ENCODE measurements around the gene TRDMT1. TPM values are rescaled to one million over a fixed set of nuclear protein-coding genes. Genes with fewer than 3 reads are reported as not detected.
A peak's percentile ranks its signal among the peaks of the same experiment; 100 is the strongest.
"Not testable (repeated sequence)": the region's sequence is repeated elsewhere in the genome, so short reads cannot be mapped to it uniquely, and the experiment has no call there.

TRDMT1 gene
- total RNA-seq, 1 donor from 2014 or later = 35.6 TPM

DNA sequence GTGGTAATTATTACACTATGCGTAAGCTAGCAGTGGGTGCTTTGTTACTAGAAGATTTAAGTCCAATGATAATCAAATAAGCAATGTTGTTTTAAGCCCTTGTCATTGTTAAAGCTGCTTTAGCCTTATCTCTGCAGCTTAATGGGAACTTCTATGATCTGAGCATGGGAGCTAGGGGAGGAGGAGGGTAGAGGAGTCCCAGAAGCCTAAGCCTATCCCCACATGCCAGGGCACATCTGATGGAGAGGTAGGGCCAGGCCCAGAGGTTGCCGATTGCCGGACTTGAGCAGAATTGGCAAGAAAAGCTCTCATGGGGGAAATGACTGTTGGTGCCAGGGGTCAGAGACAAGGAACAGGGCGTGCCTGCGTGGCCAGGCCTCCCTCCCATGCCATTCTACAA lies 85.3 kb downstream of the TRDMT1 start:
- Mint-ChIP-seq H3K4me3 (no peak overlapping the region), H3K27ac (no peak overlapping the region), H3K36me3 (peaks cover 3% of the 10 kb centered on the region), H3K4me1 (peaks cover 14% of the 10 kb centered on the region), H3K27me3 (ENCODE audit: insufficient read depth, low read depth) (peaks cover 5% of the 10 kb centered on the region), H3K9me3 (no peaks in the 10 kb centered on the region)
- H3K9me3 ChIP-seq (ENCODE audit: low read depth) = no peaks in the 10 kb centered on the region
- H3K36me3 ChIP-seq = no peaks in the 10 kb centered on the region
- DNase-seq (ENCODE audit: low spot score) = no peak
- H3F3A ChIP-seq (ENCODE audit: low read depth) = no peaks in the 10 kb centered on the region
- no peak overlapping the region for H3K4me3 ChIP-seq
- H3K27me3 ChIP-seq = no peaks in the 10 kb centered on the region
- H3K4me2 ChIP-seq = no peak overlapping the region
- H3K4me1 ChIP-seq = peaks cover 4% of the 10 kb centered on the region
- no peaks in the 10 kb centered on the region for H4K20me1 ChIP-seq (ENCODE audit: low read depth)
- H3K79me2 ChIP-seq (ENCODE audit: low read depth) = no peaks in the 10 kb centered on the region
- no peak overlapping the region for H3K27ac ChIP-seq
- no peak overlapping the region for H2AFZ ChIP-seq (replicated peaks)
- no peak overlapping the region for H3K9ac ChIP-seq
- no peak for TF ChIP-seq EZH2 (IDR thresholded peaks at IDR 0.05)
- TF ChIP-seq, protein P1, sequence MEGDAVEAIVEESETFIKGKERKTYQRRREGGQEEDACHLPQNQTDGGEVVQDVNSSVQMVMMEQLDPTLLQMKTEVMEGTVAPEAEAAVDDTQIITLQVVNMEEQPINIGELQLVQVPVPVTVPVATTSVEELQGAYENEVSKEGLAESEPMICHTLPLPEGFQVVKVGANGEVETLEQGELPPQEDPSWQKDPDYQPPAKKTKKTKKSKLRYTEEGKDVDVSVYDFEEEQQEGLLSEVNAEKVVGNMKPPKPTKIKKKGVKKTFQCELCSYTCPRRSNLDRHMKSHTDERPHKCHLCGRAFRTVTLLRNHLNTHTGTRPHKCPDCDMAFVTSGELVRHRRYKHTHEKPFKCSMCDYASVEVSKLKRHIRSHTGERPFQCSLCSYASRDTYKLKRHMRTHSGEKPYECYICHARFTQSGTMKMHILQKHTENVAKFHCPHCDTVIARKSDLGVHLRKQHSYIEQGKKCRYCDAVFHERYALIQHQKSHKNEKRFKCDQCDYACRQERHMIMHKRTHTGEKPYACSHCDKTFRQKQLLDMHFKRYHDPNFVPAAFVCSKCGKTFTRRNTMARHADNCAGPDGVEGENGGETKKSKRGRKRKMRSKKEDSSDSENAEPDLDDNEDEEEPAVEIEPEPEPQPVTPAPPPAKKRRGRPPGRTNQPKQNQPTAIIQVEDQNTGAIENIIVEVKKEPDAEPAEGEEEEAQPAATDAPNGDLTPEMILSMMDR (IDR thresholded peaks at IDR 0.05) = no peak
- TF ChIP-seq EZH2phosphoT487 (IDR thresholded peaks at IDR 0.05) = no peak

DNA sequence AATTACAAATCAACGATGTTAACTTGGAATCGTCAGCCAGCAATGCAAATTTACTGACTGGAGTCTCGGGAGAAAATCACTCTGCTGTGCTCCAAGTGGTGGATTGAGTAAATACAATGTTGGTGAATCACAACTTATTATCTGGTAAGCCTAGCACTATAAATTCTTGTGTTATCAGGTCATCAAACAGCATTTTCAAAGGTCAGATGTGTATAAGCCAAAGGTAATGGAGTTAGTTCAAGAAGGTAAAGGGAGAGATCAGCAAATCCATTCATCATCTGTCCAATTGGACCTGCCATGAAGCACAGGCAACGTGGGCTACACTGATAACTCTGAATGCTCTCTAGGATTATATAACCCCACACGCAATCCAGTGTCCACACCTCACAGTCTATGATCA lies 85.8 kb downstream of the TRDMT1 start:
- Histone ChIP-seq H3K36me3 (no peaks in the 10 kb centered on the region), H3K79me2 (ENCODE audit: low read depth) (no peaks in the 10 kb centered on the region), H3K4me1 (peaks cover 4% of the 10 kb centered on the region), H3K4me3 (no peak overlapping the region), H3K4me2 (no peak overlapping the region), H3K27me3 (no peaks in the 10 kb centered on the region), H3K27ac (no peak overlapping the region), H2AFZ (replicated peaks) (no peak overlapping the region), H3K9me3 (ENCODE audit: low read depth) (no peaks in the 10 kb centered on the region), H4K20me1 (ENCODE audit: low read depth) (no peaks in the 10 kb centered on the region), H3F3A (ENCODE audit: low read depth) (no peaks in the 10 kb centered on the region), H3K9ac (no peak overlapping the region)
- Mint-ChIP-seq H3K9me3 (no peaks in the 10 kb centered on the region), H3K27me3 (ENCODE audit: insufficient read depth, low read depth) (peaks cover 5% of the 10 kb centered on the region), H3K27ac (no peak overlapping the region), H3K4me1 (peaks cover 13% of the 10 kb centered on the region), H3K4me3 (no peak overlapping the region), H3K36me3 (peaks cover 3% of the 10 kb centered on the region)
- DNase-seq (ENCODE audit: low spot score) = no peak
- TF ChIP-seq EZH2 (IDR thresholded peaks at IDR 0.05) = no peak
- TF ChIP-seq, protein P1 (IDR thresholded peaks at IDR 0.05) = no peak
- no peak for TF ChIP-seq EZH2phosphoT487 (IDR thresholded peaks at IDR 0.05)

DNA sequence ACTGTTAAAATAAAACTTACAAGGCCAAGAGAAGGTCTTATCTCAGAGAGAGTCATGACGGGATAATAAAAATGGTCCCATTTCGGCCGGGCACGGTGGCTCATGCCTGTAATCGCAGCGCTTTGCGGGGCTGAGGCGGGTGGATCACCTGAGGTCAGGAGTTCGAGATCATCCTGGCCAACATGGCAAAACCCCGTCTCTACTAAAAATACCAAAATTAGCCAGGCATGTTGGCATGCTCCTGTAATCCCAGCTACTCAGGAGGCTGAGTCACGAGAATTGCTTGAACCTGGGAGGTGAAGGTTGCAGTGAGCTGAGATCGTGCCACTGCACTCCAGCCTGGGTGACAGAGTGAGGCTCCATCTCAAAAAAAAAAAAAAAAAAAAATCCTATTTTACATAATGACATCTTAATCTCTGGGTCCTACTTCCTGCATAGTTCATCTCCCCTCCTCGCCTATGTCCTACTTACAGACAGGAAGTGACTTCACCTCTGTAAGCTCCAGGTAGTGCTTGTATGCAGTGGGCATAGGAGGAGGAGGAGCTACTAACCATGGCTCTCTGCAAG lies 86.5 kb downstream of the TRDMT1 start:
- not testable (repeated sequence) for H3K4me1 ChIP-seq; H3K9me3 Mint-ChIP-seq; H3K9ac ChIP-seq; H3K4me3 Mint-ChIP-seq; H2AFZ ChIP-seq (replicated peaks); H3K27ac ChIP-seq; H3K9me3 ChIP-seq (ENCODE audit: low read depth); H3K36me3 Mint-ChIP-seq; H3F3A ChIP-seq (ENCODE audit: low read depth); H3K4me2 ChIP-seq; H3K36me3 ChIP-seq; DNase-seq (ENCODE audit: low spot score); H3K27me3 Mint-ChIP-seq (ENCODE audit: insufficient read depth, low read depth); H3K79me2 ChIP-seq (ENCODE audit: low read depth); H4K20me1 ChIP-seq (ENCODE audit: low read depth); H3K27me3 ChIP-seq; H3K4me3 ChIP-seq
- Mint-ChIP-seq H3K27ac (peak overlapping the region; percentile 17), H3K4me1 (peaks cover 10% of the 10 kb centered on the region)

DNA sequence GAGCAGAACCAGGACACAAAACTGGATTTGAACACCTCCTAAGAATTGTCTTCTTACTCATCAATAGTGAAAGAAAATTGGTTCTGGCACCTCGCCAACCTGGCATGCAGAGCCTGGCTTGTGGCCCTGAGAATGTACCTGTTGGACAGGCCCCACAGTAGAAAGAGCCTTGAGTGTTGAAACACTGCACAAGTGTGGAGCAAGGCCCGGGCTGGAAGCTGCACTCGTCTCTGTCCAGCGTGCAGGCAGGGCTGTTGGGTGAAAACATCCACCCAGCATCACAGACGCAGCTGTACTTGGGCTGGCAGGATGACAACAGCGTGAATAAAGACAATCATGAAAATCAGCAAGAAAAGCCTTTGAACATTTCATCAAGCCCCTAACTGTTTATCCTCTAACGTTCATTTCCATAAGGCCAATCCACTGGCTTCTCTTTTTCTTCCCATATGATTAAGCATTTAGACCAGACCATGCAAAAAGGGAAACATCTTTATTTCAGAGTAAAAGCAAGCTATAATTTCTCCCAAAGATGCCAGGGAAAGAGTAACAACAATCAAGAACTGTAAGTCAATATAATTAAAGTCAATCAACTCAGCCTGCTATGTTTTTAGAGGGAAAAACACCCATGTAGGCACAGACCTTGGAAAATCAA lies 87.5 kb downstream of the TRDMT1 start:
- Histone ChIP-seq H3K9me3 (ENCODE audit: low read depth) (no peaks in the 10 kb centered on the region), H3K4me2 (no peak overlapping the region), H3K4me3 (no peak overlapping the region), H3K79me2 (ENCODE audit: low read depth) (no peaks in the 10 kb centered on the region), H3K36me3 (no peaks in the 10 kb centered on the region), H3K4me1 (no peaks in the 10 kb centered on the region), H3K27ac (no peak overlapping the region), H4K20me1 (ENCODE audit: low read depth) (no peaks in the 10 kb centered on the region), H3F3A (ENCODE audit: low read depth) (no peaks in the 10 kb centered on the region), H3K27me3 (no peaks in the 10 kb centered on the region), H2AFZ (replicated peaks) (no peak overlapping the region), H3K9ac (no peak overlapping the region)
- H3K27ac Mint-ChIP-seq = peak overlapping the region; percentile 78
- no peak for DNase-seq (ENCODE audit: low spot score)
- H3K36me3 Mint-ChIP-seq = peaks cover 4% of the 10 kb centered on the region
- no peak for TF ChIP-seq EZH2 (IDR thresholded peaks at IDR 0.05)
- TF ChIP-seq, protein P1 (IDR thresholded peaks at IDR 0.05) = no peak
- TF ChIP-seq EZH2phosphoT487 (IDR thresholded peaks at IDR 0.05) = no peak
- no peak overlapping the region for H3K4me3 Mint-ChIP-seq
- peaks cover 8% of the 10 kb centered on the region for H3K4me1 Mint-ChIP-seq
- no peaks in the 10 kb centered on the region for H3K9me3 Mint-ChIP-seq
- peaks cover 5% of the 10 kb centered on the region for H3K27me3 Mint-ChIP-seq (ENCODE audit: insufficient read depth, low read depth)

All from neural progenitor cell (in vitro differentiated cells).